ENCODE results near the gene CUBN. TPM values are rescaled to one million over a fixed set of nuclear protein-coding genes. Genes with fewer than 3 reads are reported as not detected.

CUBN gene
- total RNA-seq, 1 experiment from 2014 or later = 7.8 TPM

DNA sequence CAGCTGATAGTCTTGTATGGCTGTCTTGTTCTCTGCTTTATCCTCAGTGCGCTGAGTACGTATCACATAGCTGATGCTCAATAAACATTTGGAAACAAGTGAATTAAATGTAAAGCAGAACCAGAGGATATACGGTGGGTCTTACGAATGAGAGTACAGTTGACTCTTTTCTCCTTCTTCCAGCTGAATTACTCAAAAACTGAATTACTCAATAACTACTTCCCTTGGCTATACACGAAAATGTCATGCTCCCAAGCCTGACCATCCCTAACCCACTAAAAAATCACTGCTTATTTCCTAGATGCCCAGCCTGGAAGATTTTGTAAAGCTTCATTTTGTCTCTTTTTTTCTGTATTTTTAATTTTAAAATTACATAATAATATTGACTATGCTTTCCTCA is 309.2 kb downstream of the CUBN start:
- in situ Hi-C loops (cut with HindIII; ENCODE audit: low pct_unique_long_range_greater_than_20kb, low sequenced_read_pairs) = no loop called here
- DNase-seq (ENCODE audit: low read depth, low spot score) = no peak

DNA sequence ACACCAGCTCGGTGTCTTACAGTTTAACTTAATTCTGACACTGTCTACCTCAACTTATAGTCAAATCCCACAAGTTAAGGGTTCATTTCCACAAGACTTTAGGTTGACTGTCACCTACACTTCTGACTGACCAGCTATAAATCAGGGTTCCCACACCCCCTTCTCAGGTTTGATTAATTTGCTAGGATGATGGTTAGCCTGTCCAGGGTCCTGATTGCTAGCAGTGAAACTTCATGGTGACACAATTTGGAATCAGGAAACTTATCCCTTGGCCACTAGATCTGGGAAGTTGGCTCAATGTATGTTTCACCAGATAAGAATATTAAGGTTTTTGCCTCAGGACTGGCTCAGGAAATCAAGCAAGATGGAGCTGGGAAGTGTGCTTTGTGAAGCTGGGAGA is 309.6 kb downstream of the CUBN start:
- no peak for DNase-seq (ENCODE audit: low read depth, low spot score)
- in situ Hi-C loops (cut with HindIII; ENCODE audit: low pct_unique_long_range_greater_than_20kb, low sequenced_read_pairs) = no loop called here

- in situ Hi-C loops (cut with HindIII; ENCODE audit: low pct_unique_long_range_greater_than_20kb, low sequenced_read_pairs) = no loop called here
- no peak for DNase-seq (ENCODE audit: low read depth, low spot score)
These were observed 310.2 kb downstream of the CUBN start for GRCh38 chr10:16819436-16819835.

DNA sequence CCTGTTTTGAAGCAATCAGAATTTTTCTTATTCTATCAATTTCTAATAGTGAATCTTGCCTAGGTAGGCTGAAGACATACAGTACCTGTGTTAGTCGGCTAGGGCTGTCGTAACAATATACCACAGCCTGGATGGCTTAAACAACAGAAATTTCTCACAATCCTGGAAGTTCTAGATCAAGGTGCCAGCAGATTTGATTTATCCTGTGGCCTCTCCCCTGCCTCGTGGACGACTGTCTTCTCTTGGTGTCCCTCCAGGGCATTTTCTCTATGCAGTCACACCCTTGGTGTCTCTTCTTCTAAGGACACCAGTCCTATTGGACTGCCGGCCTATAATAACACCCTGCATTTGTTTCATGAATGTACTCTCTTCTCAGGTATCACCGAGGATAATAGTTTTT is 310.6 kb downstream of the CUBN start:
- DNase-seq (ENCODE audit: low read depth, low spot score) = no peak
- in situ Hi-C loops (cut with HindIII; ENCODE audit: low pct_unique_long_range_greater_than_20kb, low sequenced_read_pairs) = no loop called here

DNA sequence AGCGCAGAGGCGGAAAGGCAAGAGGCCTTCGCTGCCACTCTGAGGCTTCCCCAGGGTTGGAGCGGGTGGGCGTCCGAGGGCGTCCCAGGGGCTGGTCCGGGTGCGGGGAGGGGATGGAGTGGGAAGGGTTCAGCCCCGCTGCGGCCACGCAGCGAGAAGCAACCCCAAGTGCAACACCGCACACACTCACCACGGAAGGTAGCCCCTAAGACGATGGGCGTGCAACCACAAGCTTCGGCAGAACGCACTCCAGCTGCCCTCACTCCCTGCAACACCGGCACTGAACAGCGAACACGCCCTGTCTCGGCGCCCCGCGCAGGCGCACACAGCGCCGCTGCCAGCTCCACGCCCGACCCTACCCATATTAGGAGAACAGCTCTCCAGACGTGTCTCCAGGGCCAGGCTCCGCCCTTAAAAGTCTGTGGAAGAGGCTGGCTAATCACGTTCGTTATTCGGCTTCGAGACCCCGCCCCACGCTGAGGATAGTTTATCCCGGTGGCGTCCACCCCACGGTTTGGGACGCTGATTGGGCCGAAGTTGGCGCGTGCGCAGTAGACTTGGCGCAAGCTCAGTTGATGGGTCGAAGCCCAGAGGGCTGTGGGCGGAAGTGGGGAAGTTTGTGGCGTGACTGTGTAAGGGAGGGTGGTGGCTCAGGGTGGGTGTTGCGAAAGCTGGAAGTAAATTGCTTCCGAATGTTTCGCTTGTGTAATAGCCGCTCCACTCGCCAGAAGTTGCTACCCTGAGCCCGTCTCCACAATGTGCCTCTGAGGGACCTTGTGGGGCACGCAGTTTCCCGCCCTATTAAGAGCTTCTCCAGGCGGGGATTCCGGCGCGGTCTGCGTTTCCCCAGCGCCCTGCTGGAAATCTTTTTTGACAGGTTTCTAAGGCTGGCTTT is 312.2 kb downstream of the CUBN start, which contains the start of gene RSU1:
TSS of gene RSU1 (minus strand) at position 300 of the 895 bp plus-strand sequence. CDS start 343 bp downstream, outside the sequence.
- in situ Hi-C loops (cut with HindIII; ENCODE audit: low pct_unique_long_range_greater_than_20kb, low sequenced_read_pairs) = no loop called here

GRCh38 chr10:16816830-16817124 is 312.8 kb downstream of the CUBN start:
- in situ Hi-C loops (cut with HindIII; ENCODE audit: low pct_unique_long_range_greater_than_20kb, low sequenced_read_pairs) = no loop called here
- no peak for DNase-seq (ENCODE audit: low read depth, low spot score)

More for the DNA sequence above, 312.2 kb downstream of the CUBN start, which contains the start of gene RSU1:
- DNase-seq (ENCODE audit: low read depth, low spot score) = peak; percentile 99

DNA sequence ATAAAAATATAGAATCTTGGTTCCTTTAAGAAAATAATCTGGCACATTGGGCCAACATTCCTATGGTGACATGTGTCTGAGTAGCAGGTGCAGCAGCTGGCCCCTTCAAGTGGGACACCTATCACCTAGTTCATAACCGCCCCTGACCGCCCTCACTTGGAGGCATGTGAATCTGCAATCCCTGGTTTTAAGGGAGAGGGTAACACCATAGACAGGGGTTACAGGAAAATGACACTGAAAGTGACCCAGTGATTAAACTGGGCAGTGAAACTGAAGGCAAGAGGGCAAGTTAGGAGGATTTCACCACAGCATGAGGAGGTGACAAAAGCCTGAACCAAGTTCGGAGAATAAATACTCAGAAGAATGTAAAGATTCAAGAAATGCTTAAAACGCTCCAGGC is 313.4 kb downstream of the CUBN start:
- in situ Hi-C loops (cut with HindIII; ENCODE audit: low pct_unique_long_range_greater_than_20kb, low sequenced_read_pairs) = no loop called here
- DNase-seq (ENCODE audit: low read depth, low spot score) = no peak

DNA sequence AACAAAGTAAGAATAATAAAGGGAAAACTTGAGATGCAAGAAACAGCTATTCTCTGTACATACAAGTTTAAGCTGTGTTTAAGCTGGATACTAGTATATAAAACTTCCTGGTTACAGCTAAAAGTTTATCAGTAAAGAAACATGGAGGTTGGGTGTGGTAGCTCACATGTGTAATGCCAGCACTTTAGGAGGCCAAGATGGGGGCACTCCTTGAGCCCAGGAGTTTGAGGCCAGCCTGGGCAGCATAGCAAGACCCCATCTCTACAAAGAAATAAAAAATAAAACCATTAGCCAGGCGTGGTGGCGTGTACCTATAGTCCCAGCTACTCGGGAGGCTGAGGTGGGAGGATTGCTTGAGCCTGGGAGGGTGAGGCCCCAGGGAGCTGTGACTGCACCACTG is 315.6 kb downstream of the CUBN start:
- in situ Hi-C loops (cut with HindIII; ENCODE audit: low pct_unique_long_range_greater_than_20kb, low sequenced_read_pairs) = no loop called here
- no peak for DNase-seq (ENCODE audit: low read depth, low spot score)

GRCh38 chr10:16812676-16813075 is 316.9 kb downstream of the CUBN start:
- in situ Hi-C loops (cut with HindIII; ENCODE audit: low pct_unique_long_range_greater_than_20kb, low sequenced_read_pairs) = no loop called here
- DNase-seq (ENCODE audit: low read depth, low spot score) = no peak

DNA sequence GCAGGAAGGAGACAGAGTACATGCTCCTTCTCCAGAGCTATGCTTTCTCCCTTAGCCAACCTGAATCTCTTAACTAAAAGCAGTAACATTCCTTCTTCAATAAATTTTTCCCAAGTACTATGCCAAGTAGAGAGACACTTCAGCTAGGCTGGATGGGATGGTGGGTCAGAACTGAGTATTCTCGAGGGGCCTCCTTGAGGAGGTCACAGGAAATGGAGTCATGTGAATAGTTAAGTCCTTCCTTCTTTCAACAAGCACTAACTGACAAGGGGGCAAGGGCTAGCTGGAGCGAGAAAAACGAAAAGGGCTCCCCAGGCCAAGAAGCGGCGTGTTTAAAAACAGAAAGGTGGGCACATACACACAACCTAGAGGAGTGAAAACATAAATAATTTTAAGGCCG is 317.8 kb downstream of the CUBN start:
- in situ Hi-C loops (cut with HindIII; ENCODE audit: low pct_unique_long_range_greater_than_20kb, low sequenced_read_pairs) = no loop called here
- no peak for DNase-seq (ENCODE audit: low read depth, low spot score)

GRCh38 chr10:16811292-16811691 is 318.3 kb downstream of the CUBN start:
- DNase-seq (ENCODE audit: low read depth, low spot score) = no peak
- in situ Hi-C loops (cut with HindIII; ENCODE audit: low pct_unique_long_range_greater_than_20kb, low sequenced_read_pairs) = no loop called here

GRCh38 chr10:16809074-16809718 is 320.4 kb downstream of the CUBN start:
- DNase-seq (ENCODE audit: low read depth, low spot score) = peak; percentile 65
- in situ Hi-C loops (cut with HindIII; ENCODE audit: low pct_unique_long_range_greater_than_20kb, low sequenced_read_pairs) = no loop called here

DNA sequence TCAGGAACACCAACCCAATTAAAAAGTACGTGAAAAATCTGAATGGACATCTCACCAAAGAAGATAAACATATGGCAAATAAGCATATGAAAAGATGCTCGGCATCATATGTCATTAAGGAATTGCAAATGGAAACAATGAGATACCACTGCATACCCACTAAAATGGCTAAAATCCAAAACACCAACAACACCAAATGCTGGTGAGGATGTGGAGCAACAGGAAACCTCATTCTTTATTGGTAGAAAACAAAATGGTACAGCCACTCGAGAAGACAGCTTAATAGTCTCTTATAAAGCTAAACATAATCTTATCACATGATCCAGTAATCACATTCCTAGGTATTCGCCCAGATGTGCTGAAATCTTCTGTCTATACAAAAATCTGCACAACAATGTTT is 325.5 kb downstream of the CUBN start:
- in situ Hi-C loops (cut with HindIII; ENCODE audit: low pct_unique_long_range_greater_than_20kb, low sequenced_read_pairs) = no loop called here
- no peak for DNase-seq (ENCODE audit: low read depth, low spot score)

DNA sequence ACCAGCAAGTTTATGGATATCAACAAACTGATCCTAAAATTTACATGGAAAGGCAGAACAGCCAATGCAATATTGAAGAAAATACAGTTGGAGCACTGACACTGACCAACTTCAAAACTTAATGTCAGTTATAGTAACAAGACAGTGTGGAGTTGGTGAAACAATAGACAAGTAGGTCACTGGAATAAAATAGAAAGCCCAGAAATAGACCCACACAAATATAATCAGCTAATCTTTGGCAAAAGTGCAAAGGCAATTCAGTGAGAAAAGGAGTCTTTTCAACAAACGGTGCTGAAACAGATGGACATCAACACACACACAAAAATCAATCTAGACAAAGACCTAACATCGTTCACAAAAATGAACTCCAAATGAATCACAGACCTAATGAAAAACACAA is 326.1 kb downstream of the CUBN start:
- DNase-seq (ENCODE audit: low read depth, low spot score) = no peak
- in situ Hi-C loops (cut with HindIII; ENCODE audit: low pct_unique_long_range_greater_than_20kb, low sequenced_read_pairs) = no loop called here

GRCh38 chr10:16799621-16800020 is 330.0 kb downstream of the CUBN start:
- in situ Hi-C loops (cut with HindIII; ENCODE audit: low pct_unique_long_range_greater_than_20kb, low sequenced_read_pairs) = no loop called here
- no peak for DNase-seq (ENCODE audit: low read depth, low spot score)

GRCh38 chr10:16798571-16798970 is 331.0 kb downstream of the CUBN start:
- DNase-seq (ENCODE audit: low read depth, low spot score) = no peak
- in situ Hi-C loops (cut with HindIII; ENCODE audit: low pct_unique_long_range_greater_than_20kb, low sequenced_read_pairs) = no loop called here

DNA sequence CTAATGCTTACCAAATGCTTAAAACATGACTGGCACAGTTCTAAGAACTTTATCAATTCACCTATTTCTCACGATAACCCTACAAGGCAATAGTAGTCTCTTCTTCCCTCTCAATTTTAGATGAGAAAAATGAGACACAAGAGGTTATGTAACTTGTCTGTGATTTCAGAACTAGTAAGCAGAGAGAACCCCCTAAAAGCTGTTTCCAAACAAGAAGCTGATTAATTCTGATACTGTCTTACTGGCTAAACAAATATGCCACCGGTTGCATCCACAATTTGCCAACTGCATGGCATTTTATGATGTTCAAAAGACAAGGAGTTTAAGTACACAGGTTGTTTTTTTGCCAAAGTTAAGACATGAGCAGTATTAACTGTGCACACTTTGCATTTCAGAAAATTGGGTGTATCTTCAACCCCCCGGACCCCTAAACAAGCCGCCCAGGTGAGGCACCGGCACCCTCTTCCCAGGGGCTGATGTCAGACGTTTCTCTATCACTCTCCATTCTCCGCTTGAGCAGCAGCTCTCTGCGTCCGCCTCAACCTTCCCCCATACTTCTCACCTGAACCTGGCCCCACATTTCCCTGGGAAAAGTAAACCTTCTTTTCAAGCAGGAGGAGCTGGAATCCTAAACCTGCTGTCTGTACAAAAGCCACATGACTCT is 334.1 kb downstream of the CUBN start:
- in situ Hi-C loops (cut with HindIII; ENCODE audit: low pct_unique_long_range_greater_than_20kb, low sequenced_read_pairs) = no loop called here
- DNase-seq (ENCODE audit: low read depth, low spot score) = no peak

GRCh38 chr10:16794005-16794404 is 335.6 kb downstream of the CUBN start:
- in situ Hi-C loops (cut with HindIII; ENCODE audit: low pct_unique_long_range_greater_than_20kb, low sequenced_read_pairs) = no loop called here
- DNase-seq (ENCODE audit: low read depth, low spot score) = no peak

DNA sequence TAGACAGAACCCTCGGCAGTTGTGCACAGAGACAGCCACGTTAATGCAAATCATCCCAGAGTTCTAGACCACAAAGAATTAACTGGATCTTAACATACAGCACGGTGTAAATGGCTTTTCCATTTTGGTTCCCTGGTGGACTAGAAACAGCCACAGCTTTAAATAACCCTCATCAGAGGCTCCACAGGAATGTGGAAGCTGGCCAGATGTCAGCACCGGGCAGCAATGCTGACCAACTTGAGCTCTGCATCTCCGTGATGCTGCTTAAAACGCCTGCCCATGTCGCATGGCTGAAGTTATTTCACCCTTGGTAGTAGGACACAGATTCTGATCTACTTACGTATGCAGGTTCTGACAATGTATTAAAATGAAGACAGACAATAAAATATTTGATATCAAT is 336.9 kb downstream of the CUBN start:
- in situ Hi-C loops (cut with HindIII; ENCODE audit: low pct_unique_long_range_greater_than_20kb, low sequenced_read_pairs) = no loop called here
- DNase-seq (ENCODE audit: low read depth, low spot score) = no peak

All from SK-MEL-5 (cell line).